Measurements from ENCODE around the gene DNAAF3.

GRCh38 chr19:55209693-55210472, 43.5 kb upstream of the DNAAF3 start:
- TF ChIP-seq GATA2 (IDR thresholded peaks at IDR 0.05; ENCODE audit: low read depth, low read length) (no peak), GATA3 (IDR thresholded peaks at IDR 0.05; ENCODE audit: low read depth, low read length) (no peak)

Measured in SH-SY5Y (cell line).